GM21737 (cell line): Measurements from ENCODE around the gene CCDC185.
"Not testable (repeated sequence)": the region's sequence is repeated elsewhere in the genome, so short reads cannot be mapped to it uniquely, and the experiment has no call there.

Source experiments
- ATAC-seq: cut with Tn5 transposase; IDR thresholded peaks from one replicate; pipeline ENCODE4 v1.9.1; 2021; ENCODE audit warnings: mild to moderate bottlenecking, moderate library complexity; ENCODE audit not compliant: unreplicated experiment

CCDC185 gene

DNA sequence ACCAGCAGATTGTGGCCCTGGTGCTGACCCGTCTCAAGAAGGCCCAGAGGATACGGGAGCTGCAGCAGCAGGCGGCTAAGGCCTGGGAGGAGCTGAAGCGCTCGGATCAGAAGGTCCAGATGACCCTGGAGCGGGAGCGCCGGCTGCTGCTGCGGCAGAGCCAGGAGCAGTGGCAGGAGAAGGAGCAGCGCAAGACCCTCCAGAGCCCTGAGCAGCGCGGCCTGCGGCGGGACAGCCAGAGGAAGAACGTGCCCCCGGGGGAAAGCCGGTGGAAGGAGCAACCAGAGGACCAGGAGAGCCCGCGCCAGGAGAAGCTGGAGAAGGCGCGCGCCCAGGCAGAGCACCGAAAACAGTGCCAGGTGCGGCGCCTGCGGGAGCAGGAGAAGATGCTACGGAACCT lies 1.0 kb downstream of the CCDC185 start:
- no peak for ATAC-seq

DNA sequence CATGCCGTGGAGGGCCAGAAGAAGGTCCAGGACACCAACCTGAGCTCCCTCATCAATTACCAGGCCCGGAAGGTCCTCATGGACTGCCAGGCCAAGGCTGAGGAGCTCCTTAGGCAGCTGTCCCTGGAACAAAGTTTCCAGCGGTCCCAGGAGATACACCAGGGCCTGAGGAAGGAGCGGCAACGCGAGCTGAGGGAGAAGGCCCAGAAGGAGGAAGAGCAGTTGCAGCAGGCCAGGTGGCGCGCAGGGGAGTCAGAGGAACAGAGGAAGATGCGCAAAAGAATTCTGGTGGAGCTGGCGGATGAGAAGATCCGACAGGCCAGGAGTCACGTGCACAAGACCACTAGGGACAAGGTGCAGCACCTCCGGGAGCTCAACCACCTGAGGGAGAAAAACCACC lies 1.5 kb downstream of the CCDC185 start:
- ATAC-seq, result no peak

DNA sequence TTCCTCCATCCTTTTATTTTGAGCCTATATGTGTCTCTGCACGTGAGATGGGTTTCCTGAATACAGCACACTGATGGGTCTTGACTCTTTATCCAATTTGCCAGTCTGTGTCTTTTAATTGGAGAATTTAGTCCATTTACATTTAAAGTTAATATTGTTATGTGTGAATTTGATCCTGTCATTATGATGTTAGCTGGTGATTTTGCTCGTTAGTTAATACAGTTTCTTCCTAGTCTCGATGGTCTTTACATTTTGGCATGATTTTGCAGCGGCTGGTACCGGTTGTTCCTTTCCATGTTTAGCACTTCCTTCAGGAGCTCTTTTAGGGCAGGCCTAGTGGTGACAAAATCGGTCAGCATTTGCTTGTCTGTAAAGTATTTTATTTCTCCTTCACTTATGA lies 6.2 kb downstream of the CCDC185 start:
- not testable (repeated sequence) for ATAC-seq

DNA sequence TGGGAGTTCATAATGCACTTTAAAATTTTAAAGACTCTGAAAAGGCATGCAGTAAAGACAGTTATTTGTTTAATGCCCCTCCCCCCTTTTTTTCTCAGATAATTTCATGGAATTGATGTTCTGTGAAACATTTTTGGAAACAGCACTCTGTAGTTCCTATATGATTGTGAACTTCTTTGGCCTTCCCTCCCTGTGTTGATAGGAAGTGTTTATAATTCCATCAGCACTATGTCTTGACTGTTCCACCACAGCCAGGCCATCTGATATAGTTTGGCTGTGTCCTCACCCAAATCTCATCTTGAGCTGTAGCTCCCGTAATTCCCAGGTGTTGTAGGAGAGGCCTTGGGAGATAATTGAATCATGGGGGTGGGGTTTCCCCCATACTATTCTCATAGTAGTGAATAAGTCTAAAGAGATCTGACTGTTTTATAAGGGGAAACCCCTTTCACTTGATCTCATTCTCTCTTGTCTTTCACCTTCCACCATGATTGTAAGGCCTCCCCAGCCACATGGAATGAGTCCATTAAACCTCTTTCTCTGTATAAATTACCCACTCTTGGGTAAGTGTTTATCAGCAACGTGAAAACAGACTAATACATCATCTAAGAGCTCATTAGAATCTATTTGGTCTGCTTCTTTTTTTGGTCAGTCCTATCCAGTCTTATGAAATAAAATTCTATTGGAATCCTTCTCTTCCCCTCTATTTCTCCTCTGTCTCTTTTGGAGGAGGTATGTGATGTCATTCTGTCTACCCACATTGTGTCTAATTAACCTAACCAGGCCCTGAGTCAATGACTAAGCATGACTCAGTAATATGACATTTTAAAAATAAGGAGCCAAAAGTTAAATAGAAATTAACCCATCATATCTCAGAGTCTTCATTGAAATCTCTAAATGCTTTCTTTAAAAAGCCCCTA lies 8.9 kb downstream of the CCDC185 start:
- no peak for ATAC-seq

DNA sequence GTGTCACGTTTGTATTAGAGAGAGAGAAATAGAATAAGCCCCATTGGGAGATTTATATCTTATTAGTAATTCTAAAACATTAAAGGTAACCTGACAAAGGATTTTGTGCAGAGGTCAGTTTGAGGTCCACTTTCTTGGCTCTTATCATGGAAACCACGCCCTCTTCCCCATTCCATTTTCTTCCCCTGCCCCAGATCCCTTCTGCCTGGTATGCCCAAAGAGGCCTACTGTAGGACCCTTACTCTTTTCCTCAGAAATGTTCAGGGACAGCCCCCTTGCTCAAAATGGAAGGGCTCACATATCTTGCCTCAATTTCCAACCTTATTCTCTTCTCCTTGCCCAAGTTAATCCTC lies 9.6 kb downstream of the CCDC185 start:
- no peak for ATAC-seq

DNA sequence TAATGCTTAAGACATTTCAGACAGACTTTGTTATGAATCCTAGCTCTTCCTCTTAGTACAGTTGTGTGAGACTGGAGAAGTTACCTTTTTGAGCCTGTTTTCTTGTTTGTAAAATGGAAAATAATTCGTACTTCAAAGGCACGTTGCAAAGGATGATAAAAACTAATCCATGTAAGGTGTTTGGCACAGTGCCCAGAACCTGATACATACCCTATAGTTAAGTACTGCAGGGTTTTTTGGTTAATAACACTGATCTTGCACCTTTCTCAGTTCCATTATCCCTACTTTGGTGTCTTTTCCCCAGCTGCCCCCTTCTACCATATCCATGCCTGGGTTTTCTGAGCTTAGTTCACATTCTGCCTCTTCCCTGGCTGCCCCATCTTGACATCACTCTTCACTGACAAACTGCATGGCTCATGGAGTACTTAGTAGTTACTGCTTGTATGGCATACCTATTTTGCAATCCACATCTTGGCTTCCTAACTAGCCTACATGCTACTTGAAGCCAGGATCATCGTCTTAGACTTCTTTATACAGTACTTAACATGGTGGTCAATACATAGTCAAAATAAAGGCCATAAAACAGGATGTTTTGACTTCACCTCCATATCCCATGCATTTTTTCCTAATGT lies 10.1 kb downstream of the CCDC185 start:
- ATAC-seq, result no peak

DNA sequence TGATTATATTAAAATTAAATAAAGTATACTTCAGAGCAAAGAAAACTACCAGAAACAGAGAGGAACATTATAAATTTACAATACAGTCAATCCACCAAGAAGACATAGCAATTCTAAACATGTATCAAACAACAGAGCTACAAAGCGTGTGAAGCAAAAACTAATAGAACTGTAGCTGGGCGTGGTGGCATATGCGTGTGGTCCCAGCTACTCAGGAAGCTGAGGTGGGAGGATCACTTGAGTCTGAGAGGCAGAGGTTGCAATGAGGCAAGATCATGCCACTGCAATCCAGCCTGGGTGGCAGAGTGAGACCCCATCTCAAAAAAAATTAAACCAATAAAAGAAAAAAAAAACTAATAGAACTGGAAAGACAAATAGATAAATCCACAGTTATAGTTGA lies 12.3 kb downstream of the CCDC185 start:
- no peak for ATAC-seq

DNA sequence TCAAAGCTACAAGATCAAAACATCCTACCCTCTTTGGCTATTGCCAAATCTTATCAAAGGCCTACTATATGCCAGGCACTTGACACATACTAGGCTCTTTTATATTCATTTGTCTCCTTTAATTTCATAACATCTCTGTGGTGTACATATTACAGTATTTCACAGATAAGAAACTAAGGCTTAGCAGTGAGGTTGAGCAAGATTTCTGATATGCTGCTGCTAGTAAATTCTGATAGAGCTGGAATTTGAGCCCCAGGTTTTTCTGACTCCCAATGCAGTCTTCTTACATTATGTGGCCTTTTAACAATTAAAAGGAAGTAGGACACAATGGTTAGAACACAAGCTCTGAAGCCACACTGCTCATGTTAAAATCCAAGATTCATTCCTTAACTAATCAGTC lies 16.8 kb downstream of the CCDC185 start:
- no peak for ATAC-seq

DNA sequence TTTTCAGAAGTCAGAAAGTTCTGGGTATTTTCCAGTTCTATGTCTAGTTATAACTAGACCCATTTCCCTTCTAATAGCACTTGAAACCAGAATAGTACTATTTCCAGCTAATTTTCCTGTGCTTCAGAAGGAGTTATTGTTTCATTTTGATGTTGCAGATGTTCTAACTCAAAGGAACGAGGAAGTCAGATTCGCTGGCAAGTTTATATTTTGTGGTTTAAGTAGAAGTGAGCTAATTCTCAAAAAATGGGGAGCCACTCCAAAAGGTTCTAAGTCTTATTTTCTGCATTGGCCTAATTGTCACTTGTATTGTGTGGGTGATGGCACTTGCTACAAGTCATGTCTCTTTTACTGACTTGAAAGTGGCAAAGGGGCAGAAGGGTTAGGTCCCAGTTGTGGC lies 18.1 kb downstream of the CCDC185 start:
- ATAC-seq, result no peak

DNA sequence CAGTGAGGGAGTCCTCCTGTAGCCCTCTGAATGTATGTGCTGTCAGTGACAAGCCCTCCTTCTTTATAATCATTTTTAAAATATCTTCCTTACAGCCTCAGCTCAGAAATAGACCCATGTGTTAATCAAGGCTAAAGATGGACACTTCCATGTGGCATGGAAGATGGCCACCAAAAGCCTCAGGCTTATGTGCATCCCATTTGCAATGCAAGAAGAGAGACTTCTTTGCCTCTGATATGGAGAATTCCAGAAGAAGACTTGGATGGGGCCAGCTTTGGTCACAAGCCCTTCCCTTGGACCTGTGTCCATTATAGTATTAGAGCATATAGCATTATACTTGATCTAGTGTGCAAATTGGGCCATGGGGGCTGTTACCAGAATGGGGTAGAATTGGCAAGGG lies 18.5 kb downstream of the CCDC185 start:
- ATAC-seq, result no peak

DNA sequence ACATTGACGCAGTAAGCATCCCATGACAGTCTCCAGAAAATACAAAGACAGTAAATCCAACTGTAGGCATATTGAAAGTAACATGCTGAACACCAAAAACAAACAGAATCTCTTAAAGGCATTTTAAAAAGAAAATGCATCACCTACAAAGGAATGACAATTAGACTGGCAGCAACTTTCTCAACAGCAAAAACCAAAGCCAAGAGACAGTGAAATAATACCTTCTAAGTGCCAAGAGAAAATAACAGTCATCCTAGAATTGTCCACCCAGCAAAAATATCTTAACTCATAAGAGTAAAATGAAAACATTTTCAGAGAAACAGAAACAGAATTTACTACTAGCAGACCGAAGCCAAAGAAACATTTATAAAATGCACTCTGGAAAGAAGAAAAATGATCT lies 20.0 kb downstream of the CCDC185 start:
- no peak for ATAC-seq

DNA sequence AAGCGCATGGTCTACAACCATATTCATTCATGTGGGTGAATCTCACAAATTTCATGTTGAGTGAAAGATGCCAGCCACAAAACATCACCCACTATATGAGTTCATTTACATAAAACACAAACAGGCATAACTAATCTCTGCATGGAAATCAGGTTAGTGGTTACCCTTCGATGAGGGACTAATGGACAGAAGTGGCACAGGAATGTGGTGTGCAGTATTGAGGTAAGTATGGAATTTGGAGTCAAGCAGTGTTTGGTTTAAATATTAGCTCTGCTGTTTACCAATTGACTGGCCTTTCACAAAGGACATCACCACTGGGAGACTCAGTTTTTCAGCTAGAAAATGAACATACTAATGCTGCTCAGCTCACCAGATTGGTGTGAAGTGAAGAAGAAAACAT lies 24.2 kb downstream of the CCDC185 start:
- no peak for ATAC-seq

DNA sequence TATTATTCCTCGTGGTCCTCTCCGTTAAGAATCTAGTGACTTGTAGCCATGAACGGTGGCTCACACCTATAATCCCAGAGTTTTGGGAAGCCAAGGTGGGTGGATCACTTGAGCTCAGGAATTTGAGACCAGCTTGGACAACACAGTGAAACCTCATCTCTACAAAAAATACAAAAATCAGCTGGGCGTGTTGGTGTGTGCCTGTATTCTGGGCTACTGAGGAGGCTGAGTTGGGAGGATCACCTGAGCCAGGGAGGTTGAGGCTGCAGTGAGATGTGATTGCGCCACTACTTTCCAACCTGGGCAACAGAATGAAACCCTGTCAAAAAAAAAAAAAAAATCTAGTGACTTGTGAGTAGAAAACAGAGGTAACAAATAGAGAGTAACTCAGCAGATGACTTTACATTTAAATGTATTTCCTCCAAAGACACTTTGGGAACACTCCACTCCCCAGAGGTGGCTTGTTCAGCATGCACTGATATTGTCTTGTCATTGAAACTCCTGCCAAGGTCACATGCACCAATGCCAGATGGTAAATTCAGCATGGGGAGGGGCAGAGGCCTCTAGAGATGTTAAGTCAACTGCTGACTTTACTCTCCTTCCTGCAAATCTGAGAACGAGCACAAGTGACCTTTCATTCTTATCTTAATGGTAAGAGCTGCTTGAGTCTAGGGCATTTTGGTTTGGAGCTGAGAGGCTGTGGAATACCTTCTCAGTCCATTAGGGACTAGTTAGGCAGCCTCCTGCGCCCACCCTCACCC lies 24.9 kb downstream of the CCDC185 start:
- no peak for ATAC-seq

DNA sequence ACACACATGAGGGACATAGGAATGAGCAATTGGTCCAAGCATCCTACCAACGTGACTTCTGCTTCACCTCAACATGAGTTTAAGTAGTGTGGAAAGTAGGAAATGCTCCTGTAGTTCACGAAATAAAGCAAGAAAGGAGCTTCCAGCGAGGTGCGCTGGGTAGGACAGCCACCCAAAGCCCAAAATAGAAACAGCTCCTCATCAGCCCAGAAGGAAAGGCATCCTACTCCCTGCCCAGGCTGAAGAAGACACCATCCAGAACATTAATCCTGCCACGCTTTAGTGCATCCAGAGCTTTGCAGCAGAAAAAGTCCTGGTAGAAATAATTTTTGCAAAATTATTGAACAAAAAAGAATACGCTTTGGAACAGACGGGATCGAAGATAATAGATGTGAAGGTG lies 25.9 kb downstream of the CCDC185 start:
- ATAC-seq, result no peak

DNA sequence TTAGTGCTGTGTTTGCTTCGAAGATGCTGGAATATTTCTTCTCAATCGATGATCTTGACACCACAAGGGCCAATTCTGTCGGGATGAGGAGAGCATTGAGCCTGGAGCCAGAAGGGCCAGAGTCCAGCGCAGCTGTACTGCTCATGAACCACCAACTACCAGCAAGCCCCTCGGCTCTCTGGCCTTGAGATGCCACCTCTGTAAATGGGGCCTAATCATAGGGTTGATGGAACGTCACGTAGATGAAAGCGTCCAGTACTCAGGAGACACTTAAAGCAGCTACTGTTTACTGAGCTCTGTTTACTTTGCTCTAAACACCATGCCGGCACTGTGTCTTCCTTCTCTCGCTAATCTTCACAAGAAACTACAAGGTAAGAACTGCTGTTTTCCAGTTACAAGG lies 26.3 kb downstream of the CCDC185 start:
- no peak for ATAC-seq

DNA sequence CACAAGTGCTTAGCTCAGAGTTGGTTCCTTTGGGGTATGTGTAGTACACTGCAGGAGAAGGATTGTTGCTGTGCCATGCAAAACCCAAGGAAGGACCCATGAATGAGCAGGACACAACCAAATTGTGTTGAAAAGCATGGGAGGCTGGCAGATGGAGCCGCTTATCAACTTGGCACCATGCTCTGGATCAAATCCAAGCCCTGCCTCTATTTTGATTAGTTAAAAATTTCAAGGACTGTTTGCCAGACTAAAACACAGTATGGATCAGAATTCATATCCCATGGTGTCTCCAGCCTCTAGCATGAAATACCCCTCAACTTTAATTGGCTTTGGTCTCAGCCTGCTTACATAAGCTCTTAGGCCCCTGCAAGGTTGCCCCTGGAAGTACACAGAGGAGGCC lies 27.8 kb downstream of the CCDC185 start:
- ATAC-seq, result no peak

DNA sequence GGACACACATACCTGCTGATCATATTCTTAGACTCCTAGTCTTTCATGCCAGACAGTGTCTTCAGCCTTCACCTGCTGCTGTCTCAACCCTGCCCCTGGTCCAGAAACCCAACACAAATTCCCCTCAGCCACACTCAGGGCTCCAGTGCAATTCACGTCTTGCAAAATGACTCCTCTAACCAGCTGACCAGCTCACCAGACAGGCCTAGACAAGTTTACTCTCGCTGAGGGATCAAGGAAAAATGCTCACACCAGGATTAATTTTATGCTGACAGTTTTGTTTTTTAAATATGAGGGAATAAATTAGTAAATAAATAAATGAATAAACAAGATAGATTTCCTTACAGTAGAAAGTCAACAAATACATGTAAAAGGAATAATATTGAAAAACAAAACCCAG lies 28.5 kb downstream of the CCDC185 start:
- ATAC-seq, result no peak

DNA sequence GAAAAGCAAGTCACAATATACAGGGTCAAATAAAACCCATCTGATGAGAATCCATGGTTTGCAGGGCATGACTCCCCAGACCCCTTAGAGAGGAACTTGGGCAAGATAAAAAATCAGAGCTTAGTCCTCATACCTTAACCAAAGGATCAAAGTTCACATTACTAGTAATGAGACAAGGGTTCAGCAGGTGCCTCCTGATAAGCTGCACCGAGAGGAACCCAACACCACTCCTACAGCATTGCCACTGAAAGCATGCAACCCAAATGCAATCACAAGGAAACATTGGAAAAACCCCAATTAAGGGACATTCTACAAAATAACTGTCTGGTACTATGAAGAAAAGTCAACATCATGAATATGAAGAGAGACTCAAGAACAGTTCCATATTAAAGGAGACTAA lies 29.7 kb downstream of the CCDC185 start:
- ATAC-seq, result no peak

DNA sequence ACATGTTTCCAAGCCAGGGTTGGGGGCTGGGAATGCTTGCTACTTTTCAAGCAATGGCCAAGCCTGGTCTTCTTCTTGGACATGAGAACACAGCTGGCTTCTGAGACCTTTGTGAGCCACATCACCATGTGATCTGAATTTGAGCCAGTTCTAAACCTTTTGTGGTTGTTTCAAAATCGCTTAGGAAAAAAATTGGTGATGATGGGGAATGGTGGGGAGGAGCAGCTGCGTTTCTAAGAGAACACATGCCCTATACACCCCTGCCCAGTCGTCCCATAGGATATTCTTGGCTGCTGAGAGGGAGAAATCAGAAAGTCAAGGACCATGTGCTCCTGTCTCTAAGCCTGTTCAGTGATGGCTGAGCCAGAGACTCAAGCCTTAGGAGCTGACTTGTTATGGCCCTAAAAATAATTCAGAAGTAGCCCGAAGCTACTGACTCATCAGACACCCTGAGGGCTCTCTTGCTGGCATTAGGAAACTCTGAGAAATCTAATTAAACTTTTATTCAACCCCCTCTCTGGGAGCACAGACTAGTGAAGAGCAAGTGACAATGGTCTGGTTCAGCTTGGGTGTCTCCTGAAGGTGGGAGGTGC lies 30.5 kb downstream of the CCDC185 start:
- ATAC-seq, result no peak

DNA sequence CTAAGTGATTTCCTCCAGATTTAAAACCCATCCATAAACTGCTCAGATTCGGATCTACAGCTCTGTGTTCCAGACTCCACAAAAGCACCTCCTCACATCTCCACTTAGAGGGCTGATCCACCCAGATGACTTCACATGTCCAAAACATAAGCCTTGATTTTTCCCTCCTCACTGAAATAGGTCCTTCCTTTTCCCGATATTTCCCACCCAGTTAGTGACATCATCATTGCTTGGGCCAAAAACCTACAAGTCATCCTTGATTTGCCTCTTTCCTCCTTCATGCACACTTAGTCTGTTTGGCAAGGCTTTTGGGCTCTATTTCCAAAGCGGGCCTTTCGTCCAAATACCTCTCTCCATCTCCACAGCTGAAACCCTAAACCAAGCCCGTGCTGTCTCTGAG lies 32.3 kb downstream of the CCDC185 start:
- no peak for ATAC-seq

DNA sequence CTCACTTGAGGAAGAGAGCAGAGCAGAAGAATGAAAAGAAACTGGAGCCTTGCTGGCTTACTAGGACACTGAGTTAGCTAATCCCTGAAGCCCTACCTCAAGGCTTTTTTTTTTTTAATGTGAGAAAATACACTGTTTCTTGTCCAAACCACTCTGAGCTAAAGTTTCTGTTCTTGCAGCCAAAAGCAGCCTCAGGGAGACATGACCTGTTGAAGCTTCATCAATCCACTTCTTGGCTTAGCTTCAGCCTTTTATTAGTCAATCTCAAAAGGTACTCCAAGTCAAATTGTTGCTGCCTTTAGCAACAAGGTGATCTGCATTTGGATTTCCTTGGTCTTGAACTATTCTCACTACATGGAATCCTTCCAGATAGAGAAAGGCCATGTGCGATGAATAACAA lies 33.7 kb downstream of the CCDC185 start:
- no peak for ATAC-seq

DNA sequence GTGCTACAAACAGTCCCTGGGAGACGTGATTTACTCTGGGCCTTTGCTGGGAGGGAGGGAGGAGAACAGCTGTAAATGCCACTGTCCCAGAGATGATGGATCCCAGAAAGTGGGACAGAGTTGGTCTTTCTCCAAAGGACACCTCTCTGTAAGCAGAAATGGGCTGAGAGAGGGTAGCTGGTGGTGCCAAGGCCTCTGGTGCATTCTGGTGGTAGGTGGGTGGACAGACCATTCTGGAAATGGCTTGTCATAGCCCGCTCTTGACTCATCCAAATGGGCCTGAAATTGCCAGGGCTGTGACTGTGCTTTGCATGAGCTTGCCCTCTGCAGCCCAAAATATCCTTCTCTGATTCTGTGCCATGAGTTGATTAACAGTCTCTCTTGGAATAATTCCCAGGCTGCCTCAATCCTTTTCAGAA lies 36.1 kb downstream of the CCDC185 start:
- no peak for ATAC-seq
